Suprapubic skin (tissue), 4 donors: ENCODE data around the gene PLEK. TPM values are rescaled to one million over a fixed set of nuclear protein-coding genes. Genes with fewer than 3 reads are reported as not detected.

ENCODE experiments used
- DNase-seq, 2 donors: peaks; one replicate each; pipeline ENCODE4 v3.0.0-alpha.2; 2019; ENCODE audit warnings: low spot score in 2 of 2
- H3K27ac ChIP-seq: fragments of 200-600 bp; sonication (generic); one replicate; pipeline ENCODE4 v1.5.1; 2019
- H3K27me3 ChIP-seq: fragments of 200-600 bp; sonication (generic); one replicate; pipeline ENCODE4 v1.5.1; 2019
- H3K36me3 ChIP-seq: fragments of 200-600 bp; sonication (generic); one replicate; pipeline ENCODE4 v1.5.1; 2019
- H3K4me1 ChIP-seq: fragments of 200-600 bp; sonication (generic); one replicate; pipeline ENCODE4 v1.5.1; 2019
- H3K4me3 ChIP-seq: fragments of 200-600 bp; sonication (generic); one replicate; pipeline ENCODE4 v1.5.1; 2019; ENCODE audit warnings: mild to moderate bottlenecking
- H3K9me3 ChIP-seq: fragments of 200-600 bp; sonication (generic); one replicate; pipeline ENCODE4 v1.5.1; 2019
- CTCF ChIP-seq, 2 donors: fragments of 200-600 bp in 1 of 2; fragments of 450-650 bp in 1 of 2; sonication (generic) in 1 of 2; IDR thresholded peaks; one replicate each; pipeline ENCODE4 v1.5.1; 2016 to 2019; ENCODE audit warnings: antibody characterized with exemption in 2 of 2, mild to moderate bottlenecking in 1 of 2, moderate library complexity in 1 of 2
- EP300 ChIP-seq: sonication (generic); formaldehyde crosslinking; IDR thresholded peaks from one replicate; pipeline ENCODE4 v1.6.1; 2017; ENCODE audit warnings: antibody characterized with exemption
- POLR2A ChIP-seq, 2 donors: fragments of 450-650 bp; IDR thresholded peaks; one replicate each; pipeline ENCODE4 v1.6.1; 2017; ENCODE audit warnings: antibody characterized with exemption in 2 of 2, mild to moderate bottlenecking in 2 of 2, moderate library complexity in 2 of 2
- POLR2AphosphoS5 ChIP-seq, 3 donors: sonication (generic); formaldehyde crosslinking; IDR thresholded peaks; one replicate each; pipeline ENCODE4 v1.6.1; 2017; ENCODE audit warnings: antibody characterized with exemption in 3 of 3
- WGBS: methylation state at CpG from one replicate; pipeline ENCODE4 v1.1.5; 2018; 5-methylcytosine and 5-hydroxymethylcytosine counted together
- total RNA-seq, 4 donors: library from RNA; depleted of rRNA; stranded (reverse); fragments of >200 nt; gene quantifications; one replicate each; pipeline ENCODE4 v1.1.0, GENCODE V29; 2016

Gene PLEK
- total RNA-seq, 4 donors from 2014 or later: 1.1 to 2.6 (median 1.7) TPM

- no peaks in the 10 kb centered on the region for H3K4me1 ChIP-seq
- whole genome bisulfite sequencing: 61% methylated on average over 4 of the region's 4 CpGs
- H3K9me3 ChIP-seq: no peaks in the 10 kb centered on the region
- no peak for DNase-seq
- no peaks in the 10 kb centered on the region for H3K27me3 ChIP-seq
- TF ChIP-seq POLR2AphosphoS5 (IDR thresholded peaks at IDR 0.05): no peak
- no peak for TF ChIP-seq POLR2A (IDR thresholded peaks at IDR 0.05)
- no peak for TF ChIP-seq EP300
- H3K36me3 ChIP-seq: no peaks in the 10 kb centered on the region
- H3K4me3 ChIP-seq: no peak overlapping the region
- H3K27ac ChIP-seq: no peak overlapping the region
Measured at GRCh38 chr2:68428126-68428525, 63.0 kb downstream of the PLEK start.

GRCh38 chr2:68428746-68429145, 63.7 kb downstream of the PLEK start:
- H3K27ac ChIP-seq: no peak overlapping the region
- TF ChIP-seq EP300: no peak
- TF ChIP-seq POLR2AphosphoS5 (IDR thresholded peaks at IDR 0.05): no peak
- TF ChIP-seq CTCF (IDR thresholded peaks at IDR 0.05): no peak
- TF ChIP-seq POLR2A (IDR thresholded peaks at IDR 0.05): no peak
- no peaks in the 10 kb centered on the region for H3K9me3 ChIP-seq
- no peaks in the 10 kb centered on the region for H3K36me3 ChIP-seq
- H3K4me3 ChIP-seq: no peak overlapping the region
- 67% methylated on average over 1 of the region's 1 CpG for WGBS
- no peak for DNase-seq
- H3K4me1 ChIP-seq: no peaks in the 10 kb centered on the region
- no peaks in the 10 kb centered on the region for H3K27me3 ChIP-seq

GRCh38 chr2:68429311-68429826, 64.3 kb downstream of the PLEK start:
- Histone ChIP-seq H3K27ac (no peak overlapping the region), H3K4me1 (no peaks in the 10 kb centered on the region), H3K9me3 (no peaks in the 10 kb centered on the region), H3K27me3 (no peaks in the 10 kb centered on the region), H3K4me3 (no peak overlapping the region), H3K36me3 (no peaks in the 10 kb centered on the region)
- DNase-seq: no peak
- TF ChIP-seq POLR2AphosphoS5 (IDR thresholded peaks at IDR 0.05) (no peak), CTCF (IDR thresholded peaks at IDR 0.05) (no peak), POLR2A (IDR thresholded peaks at IDR 0.05) (no peak), EP300 (no peak)
- WGBS: 84% methylated on average over 7 of the region's 7 CpGs

GRCh38 chr2:68431316-68431972, 66.4 kb downstream of the PLEK start:
- no peak for TF ChIP-seq POLR2AphosphoS5 (IDR thresholded peaks at IDR 0.05)
- TF ChIP-seq CTCF (IDR thresholded peaks at IDR 0.05): no peak
- no peak for TF ChIP-seq POLR2A (IDR thresholded peaks at IDR 0.05)
- no peak for TF ChIP-seq EP300
- Histone ChIP-seq H3K27me3 (no peaks in the 10 kb centered on the region), H3K4me3 (no peak overlapping the region), H3K27ac (no peak overlapping the region), H3K36me3 (no peaks in the 10 kb centered on the region), H3K4me1 (peaks cover 2% of the 10 kb centered on the region), H3K9me3 (no peaks in the 10 kb centered on the region)
- DNase-seq: no peak
- 76% methylated on average over 8 of the region's 8 CpGs for WGBS

GRCh38 chr2:68432696-68433658, 67.9 kb downstream of the PLEK start:
- H3K36me3 ChIP-seq: no peaks in the 10 kb centered on the region
- WGBS: 58% methylated on average over 11 of the region's 14 CpGs
- DNase-seq: no peak

More at GRCh38 chr2:68432696-68433658, 67.9 kb downstream of the PLEK start:
- Histone ChIP-seq H3K9me3 (no peaks in the 10 kb centered on the region), H3K4me1 (peaks cover 9% of the 10 kb centered on the region), H3K27me3 (no peaks in the 10 kb centered on the region), H3K27ac (no peak overlapping the region), H3K4me3 (no peak overlapping the region)
- no peak for TF ChIP-seq CTCF (IDR thresholded peaks at IDR 0.05)
- no peak for TF ChIP-seq POLR2AphosphoS5 (IDR thresholded peaks at IDR 0.05)
- no peak for TF ChIP-seq POLR2A (IDR thresholded peaks at IDR 0.05)
- TF ChIP-seq EP300: no peak
